GM21529 (cell line): ENCODE data around the gene RXYLT1.
"Not testable (repeated sequence)": the region's sequence is repeated elsewhere in the genome, so short reads cannot be mapped to it uniquely, and the experiment has no call there.

ENCODE experiments used
- ATAC-seq: cut with Tn5 transposase; IDR thresholded peaks from one replicate; pipeline ENCODE4 v1.9.1; 2021; ENCODE audit not compliant: unreplicated experiment

RXYLT1 gene

GRCh38 chr12:63779498-63780481, at the start of gene RXYLT1:
Gene RXYLT1 (plus strand): TSS chr12:63779909. CDS start chr12:63779961, 52 bp downstream.
- ATAC-seq = peak; percentile 93

GRCh38 chr12:63732779-63733178, 46.9 kb upstream of the RXYLT1 start:
- not testable (repeated sequence) for ATAC-seq

GRCh38 chr12:63733585-63733984, 46.1 kb upstream of the RXYLT1 start:
- not testable (repeated sequence) for ATAC-seq

GRCh38 chr12:63740551-63740950, 39.2 kb upstream of the RXYLT1 start:
- not testable (repeated sequence) for ATAC-seq

- ATAC-seq = not testable (repeated sequence)
Observed at GRCh38 chr12:63741431-63741830, 38.3 kb upstream of the RXYLT1 start.

- not testable (repeated sequence) for ATAC-seq
Observed at GRCh38 chr12:63744110-63744509, 35.6 kb upstream of the RXYLT1 start.

GRCh38 chr12:63746470-63746869, 33.2 kb upstream of the RXYLT1 start:
- ATAC-seq = not testable (repeated sequence)

GRCh38 chr12:63747136-63747535, 32.6 kb upstream of the RXYLT1 start:
- ATAC-seq = not testable (repeated sequence)

GRCh38 chr12:63747553-63747952, 32.2 kb upstream of the RXYLT1 start:
- no peak for ATAC-seq

GRCh38 chr12:63752283-63752682, 27.4 kb upstream of the RXYLT1 start:
- no peak for ATAC-seq

- no peak for ATAC-seq
Observed at GRCh38 chr12:63752841-63753240, 26.9 kb upstream of the RXYLT1 start.

- no peak for ATAC-seq
Observed at GRCh38 chr12:63753743-63754142, 26.0 kb upstream of the RXYLT1 start.

GRCh38 chr12:63764481-63764880, 15.2 kb upstream of the RXYLT1 start:
- no peak for ATAC-seq

- no peak for ATAC-seq
Observed at GRCh38 chr12:63766498-63766897, 13.2 kb upstream of the RXYLT1 start.

- ATAC-seq = no peak
Observed at GRCh38 chr12:63770375-63770774, 9.3 kb upstream of the RXYLT1 start.

- no peak for ATAC-seq
Observed at GRCh38 chr12:63777340-63777739, 2.4 kb upstream of the RXYLT1 start.

GRCh38 chr12:63782466-63782865, 2.8 kb downstream of the RXYLT1 start:
- ATAC-seq = no peak

- ATAC-seq = no peak
Observed at GRCh38 chr12:63787306-63787705, 7.6 kb downstream of the RXYLT1 start.

- no peak for ATAC-seq
Observed at GRCh38 chr12:63790608-63790945, 10.9 kb downstream of the RXYLT1 start.

- ATAC-seq = no peak
Observed at GRCh38 chr12:63792338-63792737, 12.6 kb downstream of the RXYLT1 start.

- no peak for ATAC-seq
Observed at GRCh38 chr12:63795032-63795687, 15.5 kb downstream of the RXYLT1 start.

- no peak for ATAC-seq
Observed at GRCh38 chr12:63795944-63796343, 16.2 kb downstream of the RXYLT1 start.
